HepG2 (cell line): ENCODE data around the gene TTC22. TPM values are rescaled to one million over a fixed set of nuclear protein-coding genes. Genes with fewer than 3 reads are reported as not detected.

Experiments used
- CCDC6 ChIP-seq: sonication (generic); formaldehyde crosslinking; IDR thresholded peaks from 2 replicates; pipeline ENCODE4 v1.8.1; 2022; ENCODE audit warnings: mild to moderate bottlenecking, missing genetic modification reagents, moderate library complexity
- GATA4 ChIP-seq: sonication (generic); IDR thresholded peaks from 2 replicates; pipeline ENCODE4 v1.6.1; 2016; ENCODE audit warnings: antibody characterized with exemption, low read depth, borderline replicate concordance
- HOXA9 ChIP-seq: sonication (generic); formaldehyde crosslinking; IDR thresholded peaks from 2 replicates; pipeline ENCODE4 v1.8.1; 2022; ENCODE audit warnings: missing genetic modification reagents, mild to moderate bottlenecking, moderate library complexity, borderline replicate concordance
- SALL2 ChIP-seq: sonication (generic); formaldehyde crosslinking; IDR thresholded peaks from 2 replicates; pipeline ENCODE4 v1.8.1; 2023; ENCODE audit warnings: mild to moderate bottlenecking, missing genetic modification reagents, inconsistent platforms
- SMAD9 ChIP-seq: sonication (generic); formaldehyde crosslinking; IDR thresholded peaks from 2 replicates; pipeline ENCODE4 v1.5.1; 2020; ENCODE audit warnings: mild to moderate bottlenecking, missing genetic modification reagents
- ZNF205 ChIP-seq: IDR thresholded peaks from 2 replicates; pipeline ENCODE4 v1.6.1; 2018; ENCODE audit warnings: missing biosample characterization, missing genetic modification reagents
- ZNF296 ChIP-seq: sonication (generic); formaldehyde crosslinking; conservative IDR thresholded peaks from 2 replicates; pipeline ENCODE4 v1.5.0; 2020; ENCODE audit warnings: mild to moderate bottlenecking, missing genetic modification reagents
- polyA plus RNA-seq, 8 experiments: library from polyadenylated mRNA; depleted of rRNA in 3 of 8; stranded (reverse) in 7 of 8; unstranded in 1 of 8; fragments of >200 nt; fragmentation: Illumina TruSeq in 4 of 8; extraction: Trizol in 4 of 8; gene quantifications; 2 replicates each; pipeline versions ENCODE4 v1.2.1 to v1.2.3, GENCODE V29; 2011 to 2016; ENCODE audit warnings: low read depth in 4 of 8, missing spikeins in 1 of 8, mixed read lengths in 1 of 8; ENCODE audit not compliant: insufficient read depth in 1 of 8
- total RNA-seq, 5 experiments: library from RNA; depleted of rRNA; stranded (reverse); fragments of >200 nt; fragmentation: Illumina TruSeq; extraction: Trizol; gene quantifications; 2 replicates each; pipeline ENCODE4 v1.2.3, GENCODE V29; 2016; ENCODE audit warnings: low read depth in 1 of 5
- TF ChIP-seq, protein P1 (sequence below): sonication (generic); formaldehyde crosslinking; IDR thresholded peaks from 2 replicates; pipeline ENCODE4 v1.4.0; 2020; ENCODE audit warnings: missing genetic modification reagents, borderline replicate concordance
- TF ChIP-seq, protein P2 (sequence below): sonication (generic); formaldehyde crosslinking; IDR thresholded peaks from 2 replicates; pipeline ENCODE4 v1.5.0; 2020; ENCODE audit warnings: mild to moderate bottlenecking, missing genetic modification reagents
- TF ChIP-seq, protein P3 (sequence below): sonication (generic); formaldehyde crosslinking; IDR thresholded peaks from 2 replicates; pipeline ENCODE4 v1.9.0; 2022; ENCODE audit warnings: missing genetic modification reagents, mild to moderate bottlenecking, borderline replicate concordance
- TF ChIP-seq, protein P4 (sequence below): sonication (generic); formaldehyde crosslinking; IDR thresholded peaks from 2 replicates; pipeline ENCODE4 v1.8.1; 2023; ENCODE audit warnings: mild to moderate bottlenecking, missing genetic modification reagents

TTC22 gene
- total and polyA plus RNA-seq, 2 of the 13 experiments (the other 11 are each of a cell fraction or from before 2014, with no cell fraction given), result not detected

DNA sequence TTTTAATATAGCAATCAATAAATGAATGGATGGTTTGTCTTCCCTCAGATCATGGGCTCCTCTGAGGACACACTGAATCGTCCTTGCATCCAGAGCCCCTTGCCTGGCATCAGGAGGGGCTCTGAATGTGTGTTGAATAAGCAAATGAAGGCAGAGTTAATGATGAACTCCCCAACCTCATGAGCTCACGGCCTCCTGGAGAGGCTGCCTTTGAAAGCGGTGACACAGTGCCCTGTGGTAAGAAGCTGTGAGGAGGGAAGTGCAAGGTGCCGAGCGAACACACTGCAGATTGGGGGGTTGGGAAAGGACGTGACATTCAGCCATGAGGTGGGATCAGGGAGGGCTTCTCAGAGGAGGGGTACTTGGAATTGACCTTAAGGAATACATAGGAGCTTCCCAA is 33.6 kb downstream of the TTC22 start (continued):
- TF ChIP-seq, protein P1, sequence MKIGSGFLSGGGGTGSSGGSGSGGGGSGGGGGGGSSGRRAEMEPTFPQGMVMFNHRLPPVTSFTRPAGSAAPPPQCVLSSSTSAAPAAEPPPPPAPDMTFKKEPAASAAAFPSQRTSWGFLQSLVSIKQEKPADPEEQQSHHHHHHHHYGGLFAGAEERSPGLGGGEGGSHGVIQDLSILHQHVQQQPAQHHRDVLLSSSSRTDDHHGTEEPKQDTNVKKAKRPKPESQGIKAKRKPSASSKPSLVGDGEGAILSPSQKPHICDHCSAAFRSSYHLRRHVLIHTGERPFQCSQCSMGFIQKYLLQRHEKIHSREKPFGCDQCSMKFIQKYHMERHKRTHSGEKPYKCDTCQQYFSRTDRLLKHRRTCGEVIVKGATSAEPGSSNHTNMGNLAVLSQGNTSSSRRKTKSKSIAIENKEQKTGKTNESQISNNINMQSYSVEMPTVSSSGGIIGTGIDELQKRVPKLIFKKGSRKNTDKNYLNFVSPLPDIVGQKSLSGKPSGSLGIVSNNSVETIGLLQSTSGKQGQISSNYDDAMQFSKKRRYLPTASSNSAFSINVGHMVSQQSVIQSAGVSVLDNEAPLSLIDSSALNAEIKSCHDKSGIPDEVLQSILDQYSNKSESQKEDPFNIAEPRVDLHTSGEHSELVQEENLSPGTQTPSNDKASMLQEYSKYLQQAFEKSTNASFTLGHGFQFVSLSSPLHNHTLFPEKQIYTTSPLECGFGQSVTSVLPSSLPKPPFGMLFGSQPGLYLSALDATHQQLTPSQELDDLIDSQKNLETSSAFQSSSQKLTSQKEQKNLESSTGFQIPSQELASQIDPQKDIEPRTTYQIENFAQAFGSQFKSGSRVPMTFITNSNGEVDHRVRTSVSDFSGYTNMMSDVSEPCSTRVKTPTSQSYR (CRISPR knock-in tag), result no peak
- TF ChIP-seq, protein P2, sequence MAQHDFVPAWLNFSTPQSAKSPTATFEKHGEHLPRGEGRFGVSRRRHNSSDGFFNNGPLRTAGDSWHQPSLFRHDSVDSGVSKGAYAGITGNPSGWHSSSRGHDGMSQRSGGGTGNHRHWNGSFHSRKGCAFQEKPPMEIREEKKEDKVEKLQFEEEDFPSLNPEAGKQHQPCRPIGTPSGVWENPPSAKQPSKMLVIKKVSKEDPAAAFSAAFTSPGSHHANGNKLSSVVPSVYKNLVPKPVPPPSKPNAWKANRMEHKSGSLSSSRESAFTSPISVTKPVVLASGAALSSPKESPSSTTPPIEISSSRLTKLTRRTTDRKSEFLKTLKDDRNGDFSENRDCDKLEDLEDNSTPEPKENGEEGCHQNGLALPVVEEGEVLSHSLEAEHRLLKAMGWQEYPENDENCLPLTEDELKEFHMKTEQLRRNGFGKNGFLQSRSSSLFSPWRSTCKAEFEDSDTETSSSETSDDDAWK (CRISPR knock-in tag), result no peak
- TF ChIP-seq GATA4, result no peak
- TF ChIP-seq, protein P3, sequence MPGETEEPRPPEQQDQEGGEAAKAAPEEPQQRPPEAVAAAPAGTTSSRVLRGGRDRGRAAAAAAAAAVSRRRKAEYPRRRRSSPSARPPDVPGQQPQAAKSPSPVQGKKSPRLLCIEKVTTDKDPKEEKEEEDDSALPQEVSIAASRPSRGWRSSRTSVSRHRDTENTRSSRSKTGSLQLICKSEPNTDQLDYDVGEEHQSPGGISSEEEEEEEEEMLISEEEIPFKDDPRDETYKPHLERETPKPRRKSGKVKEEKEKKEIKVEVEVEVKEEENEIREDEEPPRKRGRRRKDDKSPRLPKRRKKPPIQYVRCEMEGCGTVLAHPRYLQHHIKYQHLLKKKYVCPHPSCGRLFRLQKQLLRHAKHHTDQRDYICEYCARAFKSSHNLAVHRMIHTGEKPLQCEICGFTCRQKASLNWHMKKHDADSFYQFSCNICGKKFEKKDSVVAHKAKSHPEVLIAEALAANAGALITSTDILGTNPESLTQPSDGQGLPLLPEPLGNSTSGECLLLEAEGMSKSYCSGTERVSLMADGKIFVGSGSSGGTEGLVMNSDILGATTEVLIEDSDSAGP (CRISPR knock-in tag), result no peak
- TF ChIP-seq SMAD9 (CRISPR knock-in tag), result no peak
- TF ChIP-seq ZNF205 (CRISPR knock-in tag), result no peak
- TF ChIP-seq CCDC6, result no peak
- TF ChIP-seq, protein P4, sequence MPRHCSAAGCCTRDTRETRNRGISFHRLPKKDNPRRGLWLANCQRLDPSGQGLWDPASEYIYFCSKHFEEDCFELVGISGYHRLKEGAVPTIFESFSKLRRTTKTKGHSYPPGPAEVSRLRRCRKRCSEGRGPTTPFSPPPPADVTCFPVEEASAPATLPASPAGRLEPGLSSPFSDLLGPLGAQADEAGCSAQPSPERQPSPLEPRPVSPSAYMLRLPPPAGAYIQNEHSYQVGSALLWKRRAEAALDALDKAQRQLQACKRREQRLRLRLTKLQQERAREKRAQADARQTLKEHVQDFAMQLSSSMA (CRISPR knock-in tag), result no peak
- TF ChIP-seq SALL2, result no peak
- TF ChIP-seq HOXA9 (CRISPR knock-in tag), result no peak
- no peak for TF ChIP-seq ZNF296 (CRISPR knock-in tag)
